NCI-H345 treated with DMSO at 0.1 percent for 48 hours (cell line): Measurements from ENCODE around the gene RGS8.
"Not testable (repeated sequence)": the region's sequence is repeated elsewhere in the genome, so short reads cannot be mapped to it uniquely, and the experiment has no call there.

Experiments
- DNase-seq: peaks from one replicate; lab custom pipeline; 2025; ENCODE audit not compliant: unreplicated experiment; lab: John Stamatoyannopoulos, UW

The RGS8 gene

DNA sequence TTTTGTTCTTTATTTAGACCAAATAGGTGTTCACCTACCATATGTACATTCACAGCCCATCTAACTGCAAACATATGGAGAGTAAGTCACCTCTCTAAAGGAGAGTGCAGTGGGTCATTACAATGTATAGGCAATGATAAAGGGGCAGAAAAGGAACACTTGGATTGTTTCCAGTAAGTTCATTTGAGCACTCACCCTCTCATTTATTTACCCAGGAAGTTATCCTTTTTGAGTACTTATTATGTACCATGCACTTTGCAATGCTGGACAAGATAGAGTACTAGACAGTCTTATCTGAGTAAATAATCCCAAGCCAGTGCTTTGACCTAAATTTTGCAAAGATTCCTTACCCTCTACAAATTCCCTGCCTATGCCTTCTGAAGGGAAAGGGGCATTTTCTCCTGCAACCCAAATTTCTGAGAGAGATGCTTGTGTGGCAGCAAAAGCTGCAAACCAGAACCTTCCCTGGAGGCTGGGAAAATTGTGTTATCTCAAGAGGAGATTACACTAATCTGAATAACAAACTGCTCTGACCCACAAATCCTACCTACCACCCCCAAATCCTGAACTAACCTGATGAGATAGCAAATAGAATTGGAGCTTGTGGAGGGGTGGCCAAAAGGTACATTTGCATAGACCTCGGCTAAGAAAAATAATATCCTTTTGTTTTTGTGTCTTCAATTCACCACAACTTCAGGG is 18.6 kb upstream of the RGS8 start:
- peak; percentile 74 for DNase-seq

DNA sequence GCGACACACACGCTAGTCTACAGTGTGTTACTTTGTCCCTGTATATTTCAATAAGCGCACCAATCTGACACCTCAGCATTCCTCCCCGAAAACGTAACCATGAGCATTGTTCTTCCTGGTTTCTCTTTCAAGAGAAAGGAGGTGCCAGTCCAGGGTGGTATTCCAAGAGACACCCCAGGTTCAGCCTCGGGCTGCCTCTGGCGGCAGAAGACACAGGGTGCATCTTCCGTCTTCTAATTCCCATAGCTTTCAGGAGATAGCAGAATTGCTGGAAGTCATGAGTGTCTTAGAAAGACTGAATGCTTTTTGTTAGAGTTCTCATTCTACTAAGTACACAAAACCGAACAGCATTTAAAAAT is 15.9 kb upstream of the RGS8 start:
- DNase-seq = no peak

DNA sequence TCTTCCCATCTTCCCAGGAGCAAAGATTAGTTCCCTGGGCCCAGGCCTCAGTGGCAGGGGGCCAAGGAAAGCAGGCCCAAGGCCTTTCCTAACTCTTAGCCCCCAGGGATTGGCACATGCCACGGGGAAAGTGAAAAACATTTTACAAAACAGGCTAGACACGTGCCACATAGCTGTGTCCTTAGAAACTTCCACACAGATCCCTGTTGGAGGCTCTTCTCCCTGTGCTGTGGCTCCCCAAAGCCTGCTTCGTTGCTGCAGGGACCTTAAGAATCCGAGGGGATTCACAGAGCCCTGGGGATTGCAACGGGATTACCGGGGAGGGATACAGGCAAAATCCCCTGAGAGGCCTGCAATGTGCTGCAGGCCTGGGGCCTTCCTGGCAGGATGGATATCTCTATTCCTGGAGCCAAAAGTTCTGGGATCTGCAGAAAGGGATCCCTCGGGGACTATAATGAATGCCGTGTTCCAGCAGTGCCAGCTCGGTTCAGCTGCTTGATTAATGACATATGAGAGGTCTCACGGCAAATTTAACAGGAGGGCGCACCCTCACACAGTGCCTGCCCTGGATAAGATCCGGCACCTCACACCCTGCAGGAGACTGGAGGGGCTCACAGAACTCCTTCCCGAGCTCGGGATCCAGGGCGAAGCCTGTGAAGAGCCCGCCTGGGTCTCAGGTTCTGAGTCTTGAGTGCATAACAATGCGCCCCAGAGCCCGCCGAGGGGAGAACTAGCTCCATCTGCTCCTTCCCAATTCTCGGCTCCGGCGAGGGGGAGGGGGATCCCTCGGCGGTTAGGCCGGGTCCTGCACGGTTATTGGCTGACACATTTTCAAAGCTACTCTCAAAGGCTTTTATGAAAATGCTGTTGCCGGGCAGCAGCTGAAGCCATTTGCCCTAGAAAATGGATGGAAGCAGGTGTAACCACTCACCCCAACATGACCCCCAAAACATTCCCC is 15.3 kb upstream of the RGS8 start:
- DNase-seq = peak; percentile 5

DNA sequence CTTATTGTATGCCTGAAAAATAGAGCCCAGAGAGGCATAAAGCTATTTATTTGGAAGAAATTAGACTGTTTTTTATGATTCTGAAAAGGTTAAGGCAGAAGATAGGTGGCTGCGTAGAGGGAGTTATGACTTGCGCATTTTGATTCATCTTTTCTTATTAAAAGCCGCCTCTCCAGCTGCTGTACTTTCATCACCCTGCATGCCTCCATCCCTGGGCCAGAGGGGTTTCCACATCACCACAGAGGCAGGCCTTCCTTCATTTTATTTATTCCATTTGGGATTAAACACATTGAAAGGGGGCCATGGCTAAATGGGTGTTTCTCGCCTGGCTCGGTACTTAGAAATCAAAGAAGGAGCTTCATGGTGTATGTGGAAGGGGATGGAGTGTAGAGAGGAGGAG is 14.6 kb upstream of the RGS8 start:
- no peak for DNase-seq

DNA sequence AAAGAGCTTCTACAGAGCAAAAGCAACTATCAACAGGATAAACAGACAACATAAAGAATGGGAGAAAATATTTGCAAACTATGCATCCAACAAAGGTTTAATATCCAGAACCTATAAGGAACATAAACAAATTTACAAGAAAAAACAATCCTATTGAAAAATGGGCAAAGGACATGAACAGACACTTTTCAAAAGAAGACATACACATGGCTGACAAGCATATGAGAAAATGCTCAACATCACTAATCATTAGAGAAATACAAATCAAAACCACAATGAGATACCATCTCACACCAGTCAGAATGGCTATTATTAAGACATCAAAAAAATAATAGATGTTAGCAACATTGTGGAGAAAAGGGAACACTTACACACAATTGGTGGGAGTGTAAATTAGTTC is 8.8 kb upstream of the RGS8 start:
- not testable (repeated sequence) for DNase-seq

DNA sequence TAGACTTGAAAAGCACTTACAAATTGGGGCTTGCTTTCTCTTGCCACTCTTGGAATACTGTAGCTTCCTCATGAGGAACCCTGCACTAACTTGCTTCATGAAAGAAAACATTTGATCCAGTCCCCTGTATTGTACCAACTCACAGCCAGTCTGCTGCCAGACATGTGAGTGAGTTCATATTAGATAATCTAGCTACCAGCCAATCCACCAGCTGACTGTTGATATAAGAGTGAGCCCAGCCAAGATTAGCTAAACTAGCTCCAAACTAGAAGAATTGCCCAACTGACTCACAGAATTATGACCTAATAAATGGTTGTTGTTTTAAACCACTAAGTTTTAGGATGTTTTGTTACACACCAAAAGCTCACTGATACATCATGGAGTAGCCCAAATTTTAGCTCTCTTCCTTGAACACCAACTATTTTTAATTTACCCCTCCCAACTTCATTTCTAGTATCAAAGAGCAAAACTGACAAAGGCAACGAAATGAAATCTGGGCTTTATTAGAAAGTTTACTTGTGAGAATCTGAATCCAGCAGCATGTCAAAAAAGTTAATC is 6.6 kb upstream of the RGS8 start:
- DNase-seq = no peak

DNA sequence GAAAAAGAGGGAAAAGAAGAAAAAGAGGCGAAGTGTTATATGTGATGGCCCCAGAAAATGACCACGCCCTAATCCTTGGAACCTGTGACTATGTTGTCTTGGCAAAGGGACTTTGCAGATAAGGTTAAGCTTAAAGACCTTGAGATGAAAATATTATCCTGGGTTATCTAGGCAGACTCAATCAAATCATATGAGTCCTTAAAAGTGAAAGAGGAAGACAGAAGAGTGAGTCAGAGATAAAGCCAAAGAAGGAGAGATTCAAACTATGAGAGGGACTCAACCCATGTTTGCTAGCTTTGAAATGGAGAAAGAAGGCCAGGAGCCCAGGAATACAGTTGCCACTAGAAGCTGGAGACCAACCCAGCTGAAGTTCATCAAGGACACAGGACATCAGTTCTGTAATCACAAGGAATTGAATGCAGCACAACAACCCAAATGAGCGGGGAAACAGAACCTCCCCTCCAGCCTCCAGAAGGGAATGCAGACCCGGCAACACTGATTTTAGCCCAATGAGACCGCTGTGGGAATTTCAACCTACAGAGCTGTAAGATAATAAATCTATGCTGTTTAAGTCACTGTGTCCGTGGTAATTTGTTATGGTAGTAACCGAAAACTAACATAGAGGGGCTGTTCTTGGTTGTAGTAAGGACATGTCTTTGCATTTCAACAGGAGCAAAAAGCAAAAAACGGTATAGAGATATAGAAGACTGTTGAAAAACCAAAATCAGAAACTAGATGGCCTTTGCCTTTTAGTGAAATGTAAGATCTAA is 4.2 kb upstream of the RGS8 start:
- DNase-seq = no peak

DNA sequence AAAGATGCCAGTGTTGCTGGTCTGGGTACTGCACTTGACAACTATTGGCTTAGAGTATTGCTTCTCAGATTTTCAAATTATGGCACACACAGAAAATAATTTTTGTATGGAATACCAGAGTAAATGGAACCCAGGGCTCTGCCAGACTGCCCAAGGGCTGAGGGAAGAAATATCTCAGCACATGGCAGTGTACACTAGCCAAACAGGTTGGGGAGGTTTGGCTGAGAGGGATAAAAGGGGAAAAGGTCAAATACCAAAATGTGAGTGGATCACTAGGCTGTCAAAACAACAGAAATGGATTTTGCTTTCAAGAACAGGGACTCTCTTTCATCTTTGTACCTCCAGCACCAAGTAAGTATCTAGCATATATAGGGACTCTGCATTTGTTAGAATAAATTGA is 3.0 kb upstream of the RGS8 start:
- no peak for DNase-seq

DNA sequence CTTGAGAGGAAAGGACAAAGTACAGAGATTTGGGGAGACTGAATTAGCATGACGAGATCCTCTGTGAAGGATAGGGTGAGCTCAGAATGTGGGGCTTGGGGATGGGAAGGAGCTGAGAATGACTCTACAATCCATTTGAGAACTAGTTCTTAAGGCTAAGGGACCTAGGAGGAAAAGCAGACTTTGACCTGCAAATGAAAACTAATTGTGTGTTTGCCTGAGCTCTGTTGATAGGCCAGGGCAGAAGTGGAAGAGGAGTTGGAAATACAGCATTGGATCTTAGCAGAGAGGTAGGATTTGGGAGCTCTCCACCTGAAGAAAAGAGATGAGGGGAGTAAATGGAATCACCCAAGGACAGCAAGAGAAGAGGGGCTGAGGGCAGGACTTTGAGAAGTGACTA is 2.1 kb upstream of the RGS8 start:
- no peak for DNase-seq

DNA sequence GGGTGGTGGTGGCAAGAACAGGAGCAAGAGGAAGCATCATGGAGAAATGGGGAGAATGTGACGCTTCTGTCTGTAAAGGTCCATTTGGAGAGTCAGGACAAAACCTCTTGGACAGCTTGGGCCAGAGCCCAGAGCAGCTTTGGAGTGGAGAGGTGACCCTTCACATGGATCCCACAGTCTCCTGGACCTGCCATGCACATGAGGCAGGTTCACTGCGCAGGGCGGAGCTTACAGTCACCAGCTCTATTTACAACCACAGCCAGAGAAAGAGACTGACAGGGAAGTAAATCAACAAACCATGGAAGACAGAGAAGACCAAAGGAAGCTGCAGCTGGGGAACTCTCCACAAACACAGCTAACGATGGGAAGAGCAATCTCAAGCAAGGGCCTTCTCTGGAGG is 828 bp upstream of the RGS8 start:
- no peak for DNase-seq

DNA sequence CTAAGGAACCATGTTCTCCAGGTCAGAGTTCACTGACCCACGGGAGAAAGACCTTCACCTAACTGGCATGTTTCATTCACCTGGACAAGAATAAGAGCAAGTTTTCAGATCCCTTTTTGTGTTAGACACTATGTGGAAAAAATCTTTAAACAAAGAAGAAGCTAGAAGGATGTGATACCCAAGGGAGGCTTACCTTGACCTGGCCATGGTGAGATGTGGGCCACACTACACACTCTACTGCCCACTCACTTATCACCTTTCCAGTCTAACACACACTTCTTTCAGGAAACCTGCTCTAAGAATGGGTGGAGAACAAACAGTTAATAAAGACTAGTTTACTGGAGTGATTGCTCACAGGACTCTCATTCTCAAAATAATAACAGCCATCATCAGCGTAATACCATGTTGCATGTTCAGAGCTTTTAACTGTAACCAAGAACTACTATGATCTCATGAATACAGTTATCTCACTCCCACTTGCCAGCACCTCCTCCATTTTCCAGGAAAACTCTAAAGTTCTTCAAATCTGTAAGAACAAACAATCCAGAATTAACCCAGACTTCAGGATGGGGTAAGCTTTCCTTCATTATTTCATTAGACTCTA is 1.4 kb downstream of the RGS8 start:
- no peak for DNase-seq

DNA sequence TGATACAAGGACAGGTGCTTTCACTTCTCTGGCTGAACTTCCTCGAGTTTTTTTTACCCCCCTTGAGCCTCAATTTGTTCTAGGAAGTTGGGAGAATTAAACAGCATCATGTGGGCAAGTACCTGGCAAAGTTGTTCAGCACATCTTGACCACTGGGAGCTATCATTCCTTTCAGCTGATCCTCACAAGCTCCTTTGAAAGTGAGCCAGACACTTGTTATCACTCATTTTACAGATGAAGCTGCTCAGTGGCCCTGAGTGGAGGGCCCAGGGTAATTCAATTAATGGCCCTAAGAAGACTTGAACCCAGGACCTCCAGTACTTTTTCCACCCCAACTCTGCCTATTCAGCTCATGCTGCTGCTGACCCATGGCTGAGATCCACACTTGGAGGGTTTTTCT is 2.0 kb downstream of the RGS8 start:
- DNase-seq = no peak

DNA sequence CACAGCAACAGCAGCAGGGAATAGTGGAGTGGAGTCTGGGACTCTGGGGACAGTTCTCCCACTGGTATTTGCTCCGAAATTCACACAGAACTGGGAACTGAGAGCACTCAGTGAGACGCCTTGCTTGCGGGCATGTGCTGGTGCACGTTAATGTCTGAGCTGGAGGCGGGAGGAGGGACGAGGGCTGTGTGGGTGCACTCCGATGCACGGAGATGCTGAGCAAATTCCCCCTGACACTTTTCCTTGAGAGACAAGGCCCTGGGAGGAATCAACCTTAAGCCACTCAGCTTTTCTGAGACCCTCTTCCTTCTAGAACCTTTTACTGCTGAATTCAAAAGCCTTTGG is 2.8 kb downstream of the RGS8 start:
- DNase-seq = no peak

DNA sequence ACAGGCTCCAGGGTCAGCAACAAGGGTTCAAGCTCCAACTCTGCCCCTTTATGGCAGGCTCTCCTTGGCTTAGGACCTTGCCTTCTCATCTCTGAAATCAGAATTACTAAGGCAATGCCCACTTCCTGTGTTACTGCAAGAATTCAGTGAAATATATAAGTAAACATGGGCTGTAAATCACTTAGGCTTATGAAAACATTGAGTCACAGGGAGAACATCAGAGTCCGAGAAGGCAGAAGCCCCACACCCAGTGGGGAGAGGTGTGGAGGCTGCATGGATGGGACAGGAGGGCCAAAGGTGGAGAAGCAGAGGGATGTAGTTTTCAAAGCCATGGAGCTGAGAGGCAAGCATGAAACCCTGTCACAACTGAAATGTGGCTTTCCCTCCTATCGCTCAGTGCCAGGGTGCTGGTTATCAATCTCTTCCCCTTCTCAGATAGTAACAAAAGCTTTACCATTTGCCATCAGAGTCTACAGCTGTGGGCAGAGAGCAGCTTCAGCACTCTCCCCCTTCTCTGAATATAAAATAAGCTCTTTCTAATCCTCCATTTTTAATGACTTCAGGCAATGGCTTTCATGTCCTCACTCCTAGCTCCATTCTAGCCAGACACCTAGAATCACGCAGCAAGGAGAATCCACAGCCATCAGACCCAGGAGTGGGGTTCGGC is 3.4 kb downstream of the RGS8 start:
- no peak for DNase-seq

DNA sequence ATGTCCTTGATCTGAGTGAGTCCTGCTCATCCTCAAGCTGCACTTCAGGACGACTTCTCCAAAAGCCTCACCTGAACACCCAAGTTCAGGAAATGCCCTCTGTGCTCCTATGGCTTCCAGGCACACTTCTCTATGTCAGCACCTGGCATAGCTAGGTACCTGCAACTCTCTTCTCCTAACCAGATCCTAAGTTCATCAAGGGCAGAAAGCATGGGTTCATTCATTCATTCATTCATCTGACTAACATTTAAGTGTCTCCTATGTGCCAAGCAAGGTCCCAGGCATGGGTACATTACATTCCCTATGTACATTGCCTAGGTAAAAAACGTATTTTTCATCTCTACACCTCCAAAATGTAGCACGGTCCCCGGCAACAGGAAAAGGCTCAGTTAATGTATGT is 4.0 kb downstream of the RGS8 start:
- DNase-seq = no peak

DNA sequence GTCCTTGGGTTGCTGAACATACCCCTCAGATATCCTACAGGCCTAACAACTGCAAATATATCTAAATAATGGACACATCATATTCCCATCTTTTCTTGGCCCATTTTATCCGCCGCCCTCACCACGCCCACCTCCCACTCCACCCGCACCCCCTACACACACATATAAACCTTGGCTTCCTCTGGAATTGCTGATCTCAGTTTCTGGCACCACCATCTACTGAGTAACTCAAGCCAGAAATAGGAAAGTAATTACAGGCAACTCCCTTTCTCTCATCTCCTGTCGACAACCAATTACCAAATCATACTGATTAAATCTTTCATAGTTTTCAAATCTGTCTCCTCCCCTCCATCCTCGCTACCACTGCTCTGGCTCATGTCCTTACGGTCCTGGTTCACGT is 4.7 kb downstream of the RGS8 start:
- no peak for DNase-seq

DNA sequence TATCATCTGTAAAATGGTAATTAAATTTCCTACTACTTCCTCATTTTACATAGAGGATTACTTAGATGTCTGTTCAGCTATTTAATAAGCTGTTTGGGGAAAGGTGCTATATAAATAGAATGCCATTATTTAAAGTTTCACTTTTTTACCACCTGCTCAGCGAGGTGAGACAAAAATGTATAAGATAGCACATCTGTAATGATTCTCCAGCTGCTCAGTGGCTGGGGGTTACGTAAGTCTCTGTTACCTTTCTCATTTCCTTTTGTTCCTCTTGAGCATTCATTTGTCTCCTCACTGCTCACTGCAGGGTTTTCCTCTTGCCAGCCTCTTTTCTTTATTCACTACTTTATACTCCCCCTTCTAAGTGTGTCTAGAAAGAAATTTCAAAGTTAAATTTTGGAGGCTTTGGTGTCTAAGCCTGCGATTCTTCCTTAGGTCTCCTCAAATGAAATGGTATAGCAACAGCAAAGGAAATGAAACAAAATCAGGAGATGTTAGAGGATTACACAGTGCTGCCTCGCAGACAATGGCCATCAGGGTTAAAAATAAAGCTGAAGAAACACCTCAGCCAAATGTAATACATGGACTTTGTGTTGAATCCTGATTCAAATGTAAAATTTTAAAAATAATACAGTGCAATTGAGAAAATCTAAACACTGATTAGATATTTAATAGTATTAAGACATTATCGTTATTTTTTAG is 6.8 kb downstream of the RGS8 start:
- DNase-seq = no peak

DNA sequence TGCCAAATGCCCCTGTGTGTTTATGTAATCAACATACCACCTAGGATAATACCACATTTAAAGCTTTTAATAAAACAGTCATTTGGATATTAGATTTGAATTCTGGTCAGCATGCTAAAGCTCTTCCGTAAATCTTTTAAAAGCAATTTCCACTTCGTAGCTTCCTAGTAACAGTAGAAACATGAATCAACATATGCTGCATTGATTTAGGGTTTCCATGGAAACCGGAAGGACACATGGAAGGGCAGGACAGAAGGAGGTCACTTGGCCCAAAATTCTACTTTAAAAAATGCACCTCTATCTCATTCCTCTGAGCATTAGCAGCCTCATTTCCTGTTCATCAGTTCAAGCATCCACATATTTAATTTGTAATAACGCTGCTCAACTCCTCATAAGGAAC is 8.1 kb downstream of the RGS8 start:
- no peak for DNase-seq

DNA sequence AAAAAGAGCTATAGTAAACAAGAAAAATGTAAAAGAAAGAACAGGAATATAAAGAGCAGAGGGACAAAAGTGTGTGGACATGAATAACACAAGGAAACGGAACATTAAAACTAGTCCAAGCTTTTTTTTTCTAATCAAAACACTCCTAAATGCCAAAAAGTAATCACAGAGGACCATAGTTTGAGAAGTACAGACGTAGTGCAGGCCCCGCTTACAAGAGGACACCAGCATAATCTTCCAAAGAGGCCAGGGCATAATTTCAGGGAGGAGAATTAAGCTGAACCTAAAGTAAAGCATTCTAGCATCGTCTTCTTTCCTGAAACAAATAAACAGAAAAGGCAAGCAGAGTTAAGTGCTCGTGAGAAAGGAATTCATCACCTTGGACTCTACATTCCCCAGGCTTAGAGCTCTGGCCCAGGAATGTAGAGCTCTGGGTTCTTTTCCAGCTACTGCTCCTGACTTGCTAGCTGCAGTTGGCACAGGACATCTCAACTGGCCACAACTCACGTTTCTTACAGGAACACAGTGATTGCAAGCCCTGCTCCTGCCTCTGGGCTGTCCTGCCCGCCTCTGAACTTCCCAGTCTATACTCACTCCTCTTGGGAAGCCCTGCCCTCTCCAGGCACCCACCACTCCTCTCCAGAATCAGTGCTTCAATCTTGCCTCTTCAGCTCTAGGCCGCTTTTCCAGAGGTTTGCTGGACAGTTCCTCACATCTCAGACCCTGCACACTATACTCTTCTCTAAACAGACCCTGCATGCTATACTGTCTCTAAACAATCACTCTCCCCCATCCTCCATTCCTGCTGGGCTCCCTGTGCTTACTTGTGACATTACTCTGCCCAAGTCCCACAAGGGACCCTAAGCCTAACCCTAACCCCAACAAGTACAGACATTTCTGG is 9.8 kb downstream of the RGS8 start:
- no peak for DNase-seq
